DND-41 (cell line): ENCODE results near the gene PIGA.

Experiments used
- ATAC-seq: fragments of 200-7000 bp; cut with Tn5 transposase; 3 replicates; pipeline ENCODE4 v1.9.1; 2021; ENCODE audit warnings: low read depth; ENCODE audit not compliant: insufficient read depth
- DNase-seq: peaks from one replicate; pipeline ENCODE4 v3.0.0-alpha.2; 2020
- H2AFZ ChIP-seq: 2 replicates; pipeline ENCODE4 v1.6.0; 2012; ENCODE audit warnings: low read depth, low read length
- H3K27ac ChIP-seq: 2 replicates; pipeline ENCODE4 v1.5.1; 2012; ENCODE audit warnings: low read length, inconsistent platforms
- H3K27me3 ChIP-seq: fragments of 200-600 bp; sonication (generic); 2 replicates; pipeline ENCODE4 v1.6.0; 2012; ENCODE audit warnings: low read length, mild to moderate bottlenecking, inconsistent platforms; ENCODE audit not compliant: insufficient read depth, poor library complexity
- H3K36me3 ChIP-seq: 2 replicates; pipeline ENCODE4 v1.5.1; 2012; ENCODE audit warnings: low read length, inconsistent platforms; ENCODE audit not compliant: insufficient read depth
- H3K4me1 ChIP-seq: 2 replicates; pipeline ENCODE4 v1.5.1; 2012; ENCODE audit warnings: mild to moderate bottlenecking, low read length; ENCODE audit not compliant: insufficient read depth
- H3K4me2 ChIP-seq: 2 replicates; pipeline ENCODE4 v1.6.0; 2012; ENCODE audit warnings: mild to moderate bottlenecking, moderate library complexity, low read length, inconsistent platforms; ENCODE audit not compliant: insufficient read depth
- H3K4me3 ChIP-seq, 2 experiments: fragments of 200-600 bp in 1 of 2; shearing (Covaris generic) in 1 of 2; 2 replicates each; pipeline ENCODE4 v1.5.1; 2012 to 2016; ENCODE audit warnings: inconsistent platforms in 2 of 2, low read length in 2 of 2, mild to moderate bottlenecking in 2 of 2, low read depth in 1 of 2, moderate library complexity in 1 of 2
- H3K79me2 ChIP-seq: 2 replicates; pipeline ENCODE4 v1.6.0; 2012; ENCODE audit warnings: low read length, inconsistent platforms; ENCODE audit not compliant: insufficient read depth
- H3K9ac ChIP-seq: 2 replicates; pipeline ENCODE4 v1.6.0; 2012; ENCODE audit warnings: low read depth, mild to moderate bottlenecking, inconsistent platforms, low read length, moderate library complexity
- H3K9me3 ChIP-seq: 2 replicates; pipeline ENCODE4 v1.5.1; 2012; ENCODE audit warnings: low read length, moderate library complexity, mild to moderate bottlenecking, inconsistent platforms; ENCODE audit not compliant: insufficient read depth, severe bottlenecking
- H4K20me1 ChIP-seq: 2 replicates; pipeline ENCODE4 v1.6.0; 2012; ENCODE audit warnings: low read length; ENCODE audit not compliant: insufficient read depth
- EZH2 ChIP-seq: IDR thresholded peaks from 3 replicates; pipeline ENCODE4 v1.6.1; 2012; ENCODE audit warnings: borderline replicate concordance, low read depth, mild to moderate bottlenecking, moderate library complexity, low read length, inconsistent platforms; ENCODE audit not compliant: severe bottlenecking
- TF ChIP-seq, protein P1 (sequence below): IDR thresholded peaks from 2 replicates; pipeline ENCODE4 v1.5.1; 2012; ENCODE audit warnings: borderline replicate concordance, low read length, moderate library complexity, mild to moderate bottlenecking; ENCODE audit not compliant: poor library complexity, severe bottlenecking; ENCODE audit errors: extremely low read depth

PIGA gene

DNA sequence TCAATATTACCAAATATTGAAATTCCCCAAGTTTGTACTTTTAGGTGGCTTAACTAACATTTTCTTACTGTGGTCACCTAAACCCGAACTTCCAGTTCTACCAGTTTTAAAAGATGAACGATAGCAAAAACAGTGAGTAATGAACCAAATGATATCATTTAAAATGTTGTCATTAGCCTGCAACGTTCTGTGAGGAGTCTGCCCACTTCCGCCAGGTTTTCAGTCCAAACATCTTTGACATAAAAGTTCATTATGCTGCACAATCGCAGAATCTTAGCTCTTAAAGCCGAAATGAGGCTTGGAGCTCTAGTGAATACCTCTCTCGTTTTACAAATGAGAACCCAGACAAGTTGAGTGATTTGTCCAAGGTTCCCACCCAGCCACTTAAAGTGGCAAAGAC lies 762 bp downstream of the PIGA start:
- Histone ChIP-seq H3K27ac (peak overlapping the region; percentile 83), H3K36me3 (peaks cover 22% of the 10 kb centered on the region), H3K4me1 (peaks cover 19% of the 10 kb centered on the region), H3K4me3 (peak overlapping the region; percentile 36 to 68), H3K9me3 (no peaks in the 10 kb centered on the region), H3K4me2 (peak overlapping the region; percentile 61), H3K9ac (peak overlapping the region; percentile 73), H2AFZ (peak overlapping the region; percentile 73), H3K79me2 (peaks cover 28% of the 10 kb centered on the region), H4K20me1 (no peaks in the 10 kb centered on the region; the same call in 1 of the 2 replicates), H3K27me3 (no peaks in the 10 kb centered on the region)
- ATAC-seq (no peak), DNase-seq (peak; percentile 11)
- TF ChIP-seq, protein P1, sequence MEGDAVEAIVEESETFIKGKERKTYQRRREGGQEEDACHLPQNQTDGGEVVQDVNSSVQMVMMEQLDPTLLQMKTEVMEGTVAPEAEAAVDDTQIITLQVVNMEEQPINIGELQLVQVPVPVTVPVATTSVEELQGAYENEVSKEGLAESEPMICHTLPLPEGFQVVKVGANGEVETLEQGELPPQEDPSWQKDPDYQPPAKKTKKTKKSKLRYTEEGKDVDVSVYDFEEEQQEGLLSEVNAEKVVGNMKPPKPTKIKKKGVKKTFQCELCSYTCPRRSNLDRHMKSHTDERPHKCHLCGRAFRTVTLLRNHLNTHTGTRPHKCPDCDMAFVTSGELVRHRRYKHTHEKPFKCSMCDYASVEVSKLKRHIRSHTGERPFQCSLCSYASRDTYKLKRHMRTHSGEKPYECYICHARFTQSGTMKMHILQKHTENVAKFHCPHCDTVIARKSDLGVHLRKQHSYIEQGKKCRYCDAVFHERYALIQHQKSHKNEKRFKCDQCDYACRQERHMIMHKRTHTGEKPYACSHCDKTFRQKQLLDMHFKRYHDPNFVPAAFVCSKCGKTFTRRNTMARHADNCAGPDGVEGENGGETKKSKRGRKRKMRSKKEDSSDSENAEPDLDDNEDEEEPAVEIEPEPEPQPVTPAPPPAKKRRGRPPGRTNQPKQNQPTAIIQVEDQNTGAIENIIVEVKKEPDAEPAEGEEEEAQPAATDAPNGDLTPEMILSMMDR = no peak
- TF ChIP-seq EZH2 = no peak

DNA sequence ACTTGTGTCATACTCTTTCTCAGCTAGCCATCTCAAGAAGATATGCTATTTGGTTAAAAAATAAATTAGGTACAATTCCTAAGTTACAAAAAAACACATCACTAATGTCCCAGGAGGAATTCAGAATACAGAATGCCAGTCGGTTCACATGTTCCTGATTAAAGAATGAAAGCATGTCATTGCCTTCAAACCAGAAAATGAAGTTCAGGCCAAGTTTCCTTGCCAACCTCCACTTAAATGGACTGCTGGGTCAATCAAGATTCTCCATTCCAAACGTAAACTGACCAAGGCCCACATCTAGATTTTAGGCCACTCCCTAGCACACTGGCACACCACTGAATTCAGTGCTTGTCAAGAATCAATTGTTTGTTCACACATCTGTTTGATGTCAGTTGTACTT lies 6.5 kb downstream of the PIGA start:
- Histone ChIP-seq H3K27ac (no peak overlapping the region), H3K79me2 (peaks cover 14% of the 10 kb centered on the region), H3K4me1 (peaks cover 4% of the 10 kb centered on the region; the same call in 1 of the 2 replicates), H3K36me3 (peaks cover 35% of the 10 kb centered on the region), H3K4me2 (no peak overlapping the region), H2AFZ (no peak overlapping the region), H4K20me1 (no peaks in the 10 kb centered on the region; the same call in 1 of the 2 replicates), H3K9me3 (no peaks in the 10 kb centered on the region), H3K9ac (no peak overlapping the region), H3K27me3 (no peaks in the 10 kb centered on the region), H3K4me3 (no peak overlapping the region)
- ATAC-seq = no peak
- DNase-seq = no peak
- TF ChIP-seq, protein P1 = no peak
- no peak for TF ChIP-seq EZH2

- H3K4me1 ChIP-seq = no peaks in the 10 kb centered on the region
- H3K4me3 ChIP-seq = no peak overlapping the region
- H3K4me2 ChIP-seq = no peak overlapping the region
- peaks cover 9% of the 10 kb centered on the region for H3K79me2 ChIP-seq
- H3K27ac ChIP-seq = no peak overlapping the region
- ATAC-seq (no peak), DNase-seq (no peak)
- H2AFZ ChIP-seq = no peak overlapping the region
- no peak overlapping the region for H3K9ac ChIP-seq
- peaks cover 40% of the 10 kb centered on the region for H3K36me3 ChIP-seq
- H3K9me3 ChIP-seq = no peaks in the 10 kb centered on the region
- no peaks in the 10 kb centered on the region for H3K27me3 ChIP-seq
- TF ChIP-seq, protein P1 = no peak
- no peak for TF ChIP-seq EZH2
- no peaks in the 10 kb centered on the region; the same call in 1 of the 2 replicates for H4K20me1 ChIP-seq
Observed at GRCh38 chrX:15328131-15328530, 7.2 kb downstream of the PIGA start.

GRCh38 chrX:15322472-15322871 lies 12.9 kb downstream of the PIGA start:
- no peaks in the 10 kb centered on the region for H4K20me1 ChIP-seq
- no peak overlapping the region for H3K9ac ChIP-seq
- H3K9me3 ChIP-seq = no peaks in the 10 kb centered on the region
- H3K79me2 ChIP-seq = no peaks in the 10 kb centered on the region
- ATAC-seq (no peak), DNase-seq (no peak)
- H3K36me3 ChIP-seq = peaks cover 29% of the 10 kb centered on the region
- H2AFZ ChIP-seq = no peak overlapping the region
- H3K4me1 ChIP-seq = no peaks in the 10 kb centered on the region
- no peak overlapping the region for H3K27ac ChIP-seq
- no peak overlapping the region for H3K4me2 ChIP-seq
- no peaks in the 10 kb centered on the region for H3K27me3 ChIP-seq
- no peak overlapping the region for H3K4me3 ChIP-seq
- no peak for TF ChIP-seq EZH2
- TF ChIP-seq, protein P1 = no peak
